ENCODE measurements around the gene GPR26.
"Not testable (repeated sequence)": the region's sequence is repeated elsewhere in the genome, so short reads cannot be mapped to it uniquely, and the experiment has no call there.

The GPR26 gene

DNA sequence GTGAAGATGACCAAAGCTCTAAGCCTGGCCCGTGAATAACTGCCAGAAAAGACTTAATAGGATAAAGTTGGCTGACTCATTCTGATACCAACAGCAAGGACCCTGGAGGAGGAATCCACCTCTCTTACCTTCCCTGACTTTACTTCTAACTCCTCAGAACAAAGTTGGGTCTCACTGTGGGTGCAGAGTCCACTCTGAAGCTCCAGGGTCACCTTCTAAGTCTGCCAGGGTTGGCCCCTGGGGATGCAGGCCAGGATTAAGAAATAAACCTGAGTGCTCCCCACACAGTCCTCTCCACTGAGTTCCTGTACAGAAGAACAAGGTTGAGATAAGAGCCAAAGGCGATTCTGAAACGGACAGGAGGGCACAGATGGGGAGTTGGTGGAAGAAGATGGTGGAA, 54.4 kb downstream of the GPR26 start:
- no peak for TF ChIP-seq CTCF (IDR thresholded peaks at IDR 0.05; ENCODE audit: insufficient read depth, missing control alignments)
- FAIRE-seq (no peak), DNase-seq (ENCODE audit: insufficient read length, low spot score) (no peak)

DNA sequence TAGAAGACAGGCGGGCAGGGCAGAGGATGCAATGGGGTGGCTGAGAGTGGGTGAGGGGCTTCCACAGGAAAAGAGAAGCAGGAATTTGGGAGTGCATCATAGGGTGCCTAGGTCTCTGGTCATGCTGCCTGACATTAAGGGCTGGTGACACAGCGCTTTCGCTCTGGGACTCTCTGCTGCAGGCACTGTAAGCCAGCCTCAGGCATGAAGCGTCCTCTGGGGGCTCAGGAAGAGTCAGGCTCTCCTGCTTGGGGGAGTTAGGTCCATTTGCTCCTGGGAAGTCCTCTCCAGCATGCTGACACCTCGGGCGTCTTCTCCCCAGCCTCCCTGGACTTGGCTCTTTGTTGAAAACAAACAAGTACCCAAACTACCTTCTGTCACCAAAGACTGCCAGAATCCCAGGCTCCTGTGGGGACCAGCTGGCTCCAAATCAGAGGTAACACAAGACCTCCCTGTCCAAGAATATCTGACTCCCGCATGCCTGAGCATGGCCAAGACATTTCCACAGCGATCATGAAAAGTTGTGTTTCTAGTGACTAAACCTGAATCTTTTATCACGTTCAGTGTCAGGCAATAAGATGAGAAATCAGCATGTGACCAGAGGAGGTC, 55.4 kb downstream of the GPR26 start:
- no peak for FAIRE-seq
- no peak for TF ChIP-seq CTCF (IDR thresholded peaks at IDR 0.05; ENCODE audit: insufficient read depth, missing control alignments)
- DNase-seq (ENCODE audit: insufficient read length, low spot score) = no peak

- FAIRE-seq (no peak), DNase-seq (ENCODE audit: insufficient read length, low spot score) (no peak)
- TF ChIP-seq CTCF (IDR thresholded peaks at IDR 0.05; ENCODE audit: insufficient read depth, missing control alignments) = no peak
Measured at GRCh38 chr10:123722351-123722750, 56.2 kb downstream of the GPR26 start.

- no peak for TF ChIP-seq CTCF (IDR thresholded peaks at IDR 0.05; ENCODE audit: insufficient read depth, missing control alignments)
- no peak for FAIRE-seq
- DNase-seq (ENCODE audit: insufficient read length, low spot score) = no peak
Measured at GRCh38 chr10:123724747-123725146, 58.6 kb downstream of the GPR26 start.

- DNase-seq (ENCODE audit: insufficient read length, low spot score) = no peak
- no peak for TF ChIP-seq CTCF (IDR thresholded peaks at IDR 0.05; ENCODE audit: insufficient read depth, missing control alignments)
- FAIRE-seq = no peak
Measured at GRCh38 chr10:123726381-123726780, 60.2 kb downstream of the GPR26 start.

- DNase-seq (ENCODE audit: insufficient read length, low spot score) = no peak
- FAIRE-seq = no peak
- no peak for TF ChIP-seq CTCF (IDR thresholded peaks at IDR 0.05; ENCODE audit: insufficient read depth, missing control alignments)
Measured at GRCh38 chr10:123726836-123727235, 60.7 kb downstream of the GPR26 start.

DNA sequence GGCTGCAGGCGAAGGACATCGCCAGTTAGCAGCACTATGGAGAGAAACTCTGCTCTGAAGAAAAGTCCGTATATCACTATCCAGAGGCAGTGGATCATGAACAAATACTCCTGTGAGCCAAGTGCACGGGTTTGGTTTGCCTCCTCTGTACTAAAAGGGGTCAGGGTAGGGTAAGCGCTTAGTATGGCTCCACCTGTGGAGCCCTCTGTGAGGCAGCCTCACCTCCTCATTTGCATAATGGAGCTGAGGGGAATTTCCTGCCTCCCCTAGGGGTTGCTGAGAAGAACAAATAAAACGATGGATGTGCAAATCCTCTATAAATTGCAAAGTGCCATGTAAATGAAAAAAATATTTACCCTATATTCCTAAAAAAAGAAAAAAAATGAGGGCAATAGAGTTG, 63.4 kb downstream of the GPR26 start:
- DNase-seq (ENCODE audit: insufficient read length, low spot score) (no peak), FAIRE-seq (no peak)
- no peak for TF ChIP-seq CTCF (IDR thresholded peaks at IDR 0.05; ENCODE audit: insufficient read depth, missing control alignments)

GRCh38 chr10:123736917-123737316, 70.8 kb downstream of the GPR26 start:
- not testable (repeated sequence) for FAIRE-seq

More at GRCh38 chr10:123736917-123737316, 70.8 kb downstream of the GPR26 start:
- DNase-seq (ENCODE audit: insufficient read length, low spot score) = not testable (repeated sequence)
